Heart left ventricle (tissue), 13 donors: Measurements from ENCODE around the gene TGM2.

Experiments
- POLR2A ChIP-seq, 2 donors: fragments of 450-650 bp; IDR thresholded peaks; one replicate each; pipeline ENCODE4 v1.6.1; 2017; ENCODE audit warnings: antibody characterized with exemption in 2 of 2, mild to moderate bottlenecking in 2 of 2, moderate library complexity in 2 of 2
- TF ChIP-seq, protein P1 (sequence below), 12 donors: fragments of 200-600 bp; sonication (generic) in 4 of 12; IDR thresholded peaks; one replicate each; pipeline versions ENCODE4 v1.5.0 to v1.8.0; 2018 to 2022; ENCODE audit warnings: antibody characterized with exemption in 12 of 12, mild to moderate bottlenecking in 5 of 12
- donor health status: ischemic (EF 13 %, LVEDD 7.1; RV severe dilation, severe dysfunction).
- donor health status: DM: no; HTN: yes; CAD: no.
- donor health status: DM: no; HTN: no; CAD: no.
- donor health status: ischemic (EF 25% LVEDD 6.9; RV normal size, moderate dysfunction).
- donor health status: ischemic (EF 25% LVEDD 5.7; RV mildly dilated, moderate dysfunction).
- donor health status: ischemic (EF 35%, LVEDD 5.7; RV mildly dilated, moderate dysfunction).
- donor health status: nonischemic (EF 11% LVEDD 7.7; RV severe dilation, severe dysfunction).
- donor health status: DM: yes; HTN: yes; CAD: no.
- donor health status: PGD.
- donor health status: ischemic (EF 29% LVEDD 5.4; RV normal size, mild dysfunction).
- donor health status: nonischemic (EF 23%, LVEDD 6.1; RV moderate dilation, normal function).

- TF ChIP-seq, protein P1, sequence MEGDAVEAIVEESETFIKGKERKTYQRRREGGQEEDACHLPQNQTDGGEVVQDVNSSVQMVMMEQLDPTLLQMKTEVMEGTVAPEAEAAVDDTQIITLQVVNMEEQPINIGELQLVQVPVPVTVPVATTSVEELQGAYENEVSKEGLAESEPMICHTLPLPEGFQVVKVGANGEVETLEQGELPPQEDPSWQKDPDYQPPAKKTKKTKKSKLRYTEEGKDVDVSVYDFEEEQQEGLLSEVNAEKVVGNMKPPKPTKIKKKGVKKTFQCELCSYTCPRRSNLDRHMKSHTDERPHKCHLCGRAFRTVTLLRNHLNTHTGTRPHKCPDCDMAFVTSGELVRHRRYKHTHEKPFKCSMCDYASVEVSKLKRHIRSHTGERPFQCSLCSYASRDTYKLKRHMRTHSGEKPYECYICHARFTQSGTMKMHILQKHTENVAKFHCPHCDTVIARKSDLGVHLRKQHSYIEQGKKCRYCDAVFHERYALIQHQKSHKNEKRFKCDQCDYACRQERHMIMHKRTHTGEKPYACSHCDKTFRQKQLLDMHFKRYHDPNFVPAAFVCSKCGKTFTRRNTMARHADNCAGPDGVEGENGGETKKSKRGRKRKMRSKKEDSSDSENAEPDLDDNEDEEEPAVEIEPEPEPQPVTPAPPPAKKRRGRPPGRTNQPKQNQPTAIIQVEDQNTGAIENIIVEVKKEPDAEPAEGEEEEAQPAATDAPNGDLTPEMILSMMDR (IDR thresholded peaks at IDR 0.05): no peak
- TF ChIP-seq POLR2A (IDR thresholded peaks at IDR 0.05): no peak
These were observed 34.1 kb downstream of the TGM2 start for GRCh38 chr20:38130687-38131587.
